K562 (cell line): ENCODE measurements around the gene RNF19B. TPM values are rescaled to one million over a fixed set of nuclear protein-coding genes. Genes with fewer than 3 reads are reported as not detected.

ENCODE experiments used
- ARID1B ChIP-seq: fragments of 450-650 bp; IDR thresholded peaks from 2 replicates; pipeline ENCODE4 v1.6.1; 2016; ENCODE audit warnings: antibody characterized with exemption, mild to moderate bottlenecking, inconsistent platforms
- CC2D1A ChIP-seq: fragments of 450-650 bp; IDR thresholded peaks from 2 replicates; pipeline ENCODE4 v1.6.1; 2017; ENCODE audit warnings: mild to moderate bottlenecking
- FOXP1 ChIP-seq: sonication (generic); formaldehyde crosslinking; IDR thresholded peaks from 2 replicates; pipeline ENCODE4 v1.8.0; 2022; ENCODE audit warnings: mild to moderate bottlenecking, missing genetic modification reagents
- MYNN ChIP-seq, 2 experiments: sonication (generic); formaldehyde crosslinking in 1 of 2; IDR thresholded peaks; 2 replicates each; pipeline versions ENCODE4 v1.5.0 to v1.6.1; 2016 to 2020; ENCODE audit warnings: antibody characterized with exemption in 1 of 2, missing genetic modification reagents in 1 of 2
- PHB ChIP-seq: fragments of 250-450 bp; sonication (Bioruptor Pico); IDR thresholded peaks from 2 replicates; pipeline ENCODE4 v1.5.0; 2021
- PURB ChIP-seq: sonication (generic); formaldehyde crosslinking; IDR thresholded peaks from 2 replicates; pipeline ENCODE4 v1.9.0; 2021; ENCODE audit warnings: low read depth, mild to moderate bottlenecking, missing genetic modification reagents
- TEAD2 ChIP-seq: fragments of 450-650 bp; IDR thresholded peaks from 2 replicates; pipeline ENCODE4 v1.6.1; 2016; ENCODE audit warnings: missing genetic modification characterization, control low read depth, missing compliant biosample characterization
- ZBTB8A ChIP-seq: fragments of 450-650 bp; IDR thresholded peaks from 2 replicates; pipeline ENCODE4 v1.6.1; 2018; ENCODE audit warnings: mild to moderate bottlenecking, moderate library complexity; ENCODE audit not compliant: partially characterized antibody
- ZNF175 ChIP-seq: fragments of 200-800 bp; sonication (Bioruptor generic); IDR thresholded peaks from 2 replicates; pipeline ENCODE4 v1.6.1; 2016; ENCODE audit warnings: low read depth, mild to moderate bottlenecking, missing genetic modification characterization, missing compliant biosample characterization
- ZNF584 ChIP-seq: fragments of 200-800 bp; sonication (Bioruptor generic); IDR thresholded peaks from 2 replicates; pipeline ENCODE4 v1.6.1; 2016; ENCODE audit warnings: low read depth, mild to moderate bottlenecking, missing genetic modification characterization, missing compliant biosample characterization
- ZNF695 ChIP-seq: fragments of 450-650 bp; formaldehyde crosslinking; IDR thresholded peaks from 2 replicates; pipeline ENCODE4 v1.4.0; 2020; ENCODE audit warnings: mild to moderate bottlenecking, moderate library complexity
- polyA plus RNA-seq, 8 experiments: library from polyadenylated mRNA; depleted of rRNA in 4 of 8; stranded (reverse) in 5 of 8; unstranded in 3 of 8; fragments of >200 nt; fragmentation: Nextera tagmentation in 2 of 8; fragmentation: Illumina TruSeq in 1 of 8; extraction: Ambion mirVana in 2 of 8; extraction: Trizol in 1 of 8; gene quantifications; 2 replicates each; pipeline versions ENCODE4 v1.2.1 to v1.2.3, GENCODE V29; 2011 to 2014; ENCODE audit warnings: inconsistent platforms in 1 of 8, missing spikeins in 1 of 8
- total RNA-seq, 7 experiments: library from RNA; depleted of rRNA in 6 of 7; stranded (reverse); fragments of >200 nt in 6 of 7; fragmentation: Illumina TruSeq in 2 of 7; extraction: Trizol in 2 of 7; gene quantifications; 2 replicates each; pipeline versions ENCODE4 v1.2.1 to v1.2.3, GENCODE V29; 2011 to 2021; ENCODE audit warnings: low replicate concordance in 1 of 7
- TF ChIP-seq, protein P1 (sequence below): fragments of 200-400 bp; formaldehyde crosslinking; IDR thresholded peaks from 2 replicates; pipeline ENCODE4 v1.6.1; 2017; ENCODE audit warnings: mild to moderate bottlenecking, low read depth, low read length, moderate library complexity
- TF ChIP-seq, protein P2 (sequence below), 2 experiments: fragments of 150-350 bp in 1 of 2; IDR thresholded peaks; 2 replicates each; pipeline ENCODE4 v1.6.1; 2012 to 2016; ENCODE audit warnings: low read depth in 2 of 2, low read length in 2 of 2, mild to moderate bottlenecking in 1 of 2, moderate library complexity in 1 of 2
- TF ChIP-seq, protein P3 (sequence below): conservative IDR thresholded peaks from 2 replicates; pipeline ENCODE4 v1.6.1; 2011; ENCODE audit warnings: low read depth, mild to moderate bottlenecking, low read length; ENCODE audit not compliant: control insufficient read depth
- TF ChIP-seq, protein P4 (sequence below), 2 experiments: IDR thresholded peaks; 2 replicates each; pipeline ENCODE4 v1.6.1; 2012; ENCODE audit warnings: improper control_type of control experiment in 2 of 2, low read depth in 2 of 2, low read length in 2 of 2, borderline replicate concordance in 1 of 2

The RNF19B gene
- total and polyA plus RNA-seq, 9 of the 15 experiments (the other 6 are each of a cell fraction or from before 2014, with no cell fraction given), result 2.6 to 14.9 (median 10.1) TPM

DNA sequence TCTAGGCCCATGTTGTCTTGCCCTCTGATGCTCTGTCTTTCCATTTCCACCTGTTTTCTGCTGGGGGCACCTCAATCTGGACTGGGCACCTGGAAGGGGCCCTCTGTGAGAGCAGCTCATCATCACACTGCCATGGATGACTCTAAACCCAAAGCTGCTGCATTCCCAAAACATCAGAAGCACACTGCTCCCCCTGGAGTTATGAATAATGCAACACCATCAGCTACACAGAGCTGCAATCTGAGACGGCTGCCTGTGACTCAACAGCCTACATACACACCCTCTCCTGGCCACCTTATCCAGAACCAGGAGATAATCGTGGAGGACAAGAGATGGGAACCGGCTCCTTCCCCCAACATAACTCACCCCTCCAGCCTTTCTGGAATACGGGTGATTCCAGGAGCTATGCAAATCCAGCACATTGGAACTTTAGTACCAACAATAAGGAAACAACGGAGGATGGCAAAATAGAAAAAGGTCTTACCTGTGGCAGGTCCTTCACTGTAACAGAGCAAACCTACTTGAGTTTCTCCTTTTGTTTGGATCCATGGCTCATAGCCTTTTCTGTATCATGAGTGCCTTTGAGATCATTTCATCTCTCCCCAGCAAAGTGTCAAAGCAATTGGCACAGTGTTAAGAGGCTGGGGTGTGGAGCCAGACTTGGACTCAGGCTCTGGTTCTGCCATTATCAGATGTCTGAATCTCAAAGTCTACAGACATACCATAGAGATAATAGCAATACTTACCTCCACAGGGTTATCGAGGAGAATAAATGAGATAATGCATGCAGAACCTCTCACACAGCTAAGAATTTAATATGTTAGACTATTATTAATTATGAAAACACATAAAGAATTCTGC, 42.8 kb upstream of the RNF19B start (continued):
- TF ChIP-seq, protein P1, sequence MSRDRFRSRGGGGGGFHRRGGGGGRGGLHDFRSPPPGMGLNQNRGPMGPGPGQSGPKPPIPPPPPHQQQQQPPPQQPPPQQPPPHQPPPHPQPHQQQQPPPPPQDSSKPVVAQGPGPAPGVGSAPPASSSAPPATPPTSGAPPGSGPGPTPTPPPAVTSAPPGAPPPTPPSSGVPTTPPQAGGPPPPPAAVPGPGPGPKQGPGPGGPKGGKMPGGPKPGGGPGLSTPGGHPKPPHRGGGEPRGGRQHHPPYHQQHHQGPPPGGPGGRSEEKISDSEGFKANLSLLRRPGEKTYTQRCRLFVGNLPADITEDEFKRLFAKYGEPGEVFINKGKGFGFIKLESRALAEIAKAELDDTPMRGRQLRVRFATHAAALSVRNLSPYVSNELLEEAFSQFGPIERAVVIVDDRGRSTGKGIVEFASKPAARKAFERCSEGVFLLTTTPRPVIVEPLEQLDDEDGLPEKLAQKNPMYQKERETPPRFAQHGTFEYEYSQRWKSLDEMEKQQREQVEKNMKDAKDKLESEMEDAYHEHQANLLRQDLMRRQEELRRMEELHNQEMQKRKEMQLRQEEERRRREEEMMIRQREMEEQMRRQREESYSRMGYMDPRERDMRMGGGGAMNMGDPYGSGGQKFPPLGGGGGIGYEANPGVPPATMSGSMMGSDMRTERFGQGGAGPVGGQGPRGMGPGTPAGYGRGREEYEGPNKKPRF, result no peak
- no peak for TF ChIP-seq PURB (CRISPR knock-in tag)
- TF ChIP-seq ZBTB8A, result no peak
- TF ChIP-seq TEAD2, result no peak
- TF ChIP-seq, protein P2, sequence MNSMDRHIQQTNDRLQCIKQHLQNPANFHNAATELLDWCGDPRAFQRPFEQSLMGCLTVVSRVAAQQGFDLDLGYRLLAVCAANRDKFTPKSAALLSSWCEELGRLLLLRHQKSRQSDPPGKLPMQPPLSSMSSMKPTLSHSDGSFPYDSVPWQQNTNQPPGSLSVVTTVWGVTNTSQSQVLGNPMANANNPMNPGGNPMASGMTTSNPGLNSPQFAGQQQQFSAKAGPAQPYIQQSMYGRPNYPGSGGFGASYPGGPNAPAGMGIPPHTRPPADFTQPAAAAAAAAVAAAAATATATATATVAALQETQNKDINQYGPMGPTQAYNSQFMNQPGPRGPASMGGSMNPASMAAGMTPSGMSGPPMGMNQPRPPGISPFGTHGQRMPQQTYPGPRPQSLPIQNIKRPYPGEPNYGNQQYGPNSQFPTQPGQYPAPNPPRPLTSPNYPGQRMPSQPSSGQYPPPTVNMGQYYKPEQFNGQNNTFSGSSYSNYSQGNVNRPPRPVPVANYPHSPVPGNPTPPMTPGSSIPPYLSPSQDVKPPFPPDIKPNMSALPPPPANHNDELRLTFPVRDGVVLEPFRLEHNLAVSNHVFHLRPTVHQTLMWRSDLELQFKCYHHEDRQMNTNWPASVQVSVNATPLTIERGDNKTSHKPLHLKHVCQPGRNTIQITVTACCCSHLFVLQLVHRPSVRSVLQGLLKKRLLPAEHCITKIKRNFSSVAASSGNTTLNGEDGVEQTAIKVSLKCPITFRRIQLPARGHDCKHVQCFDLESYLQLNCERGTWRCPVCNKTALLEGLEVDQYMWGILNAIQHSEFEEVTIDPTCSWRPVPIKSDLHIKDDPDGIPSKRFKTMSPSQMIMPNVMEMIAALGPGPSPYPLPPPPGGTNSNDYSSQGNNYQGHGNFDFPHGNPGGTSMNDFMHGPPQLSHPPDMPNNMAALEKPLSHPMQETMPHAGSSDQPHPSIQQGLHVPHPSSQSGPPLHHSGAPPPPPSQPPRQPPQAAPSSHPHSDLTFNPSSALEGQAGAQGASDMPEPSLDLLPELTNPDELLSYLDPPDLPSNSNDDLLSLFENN (IDR thresholded peaks at IDR 0.05; ENCODE audit: low read depth in 2 of 2, low read length in 2 of 2), result no peak
- TF ChIP-seq ZNF584 (CRISPR knock-in tag), result no peak
- no peak for TF ChIP-seq PHB
- TF ChIP-seq, protein P3, sequence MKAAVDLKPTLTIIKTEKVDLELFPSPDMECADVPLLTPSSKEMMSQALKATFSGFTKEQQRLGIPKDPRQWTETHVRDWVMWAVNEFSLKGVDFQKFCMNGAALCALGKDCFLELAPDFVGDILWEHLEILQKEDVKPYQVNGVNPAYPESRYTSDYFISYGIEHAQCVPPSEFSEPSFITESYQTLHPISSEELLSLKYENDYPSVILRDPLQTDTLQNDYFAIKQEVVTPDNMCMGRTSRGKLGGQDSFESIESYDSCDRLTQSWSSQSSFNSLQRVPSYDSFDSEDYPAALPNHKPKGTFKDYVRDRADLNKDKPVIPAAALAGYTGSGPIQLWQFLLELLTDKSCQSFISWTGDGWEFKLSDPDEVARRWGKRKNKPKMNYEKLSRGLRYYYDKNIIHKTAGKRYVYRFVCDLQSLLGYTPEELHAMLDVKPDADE, result no peak
- TF ChIP-seq FOXP1 (CRISPR knock-in tag), result no peak
- TF ChIP-seq, protein P4, sequence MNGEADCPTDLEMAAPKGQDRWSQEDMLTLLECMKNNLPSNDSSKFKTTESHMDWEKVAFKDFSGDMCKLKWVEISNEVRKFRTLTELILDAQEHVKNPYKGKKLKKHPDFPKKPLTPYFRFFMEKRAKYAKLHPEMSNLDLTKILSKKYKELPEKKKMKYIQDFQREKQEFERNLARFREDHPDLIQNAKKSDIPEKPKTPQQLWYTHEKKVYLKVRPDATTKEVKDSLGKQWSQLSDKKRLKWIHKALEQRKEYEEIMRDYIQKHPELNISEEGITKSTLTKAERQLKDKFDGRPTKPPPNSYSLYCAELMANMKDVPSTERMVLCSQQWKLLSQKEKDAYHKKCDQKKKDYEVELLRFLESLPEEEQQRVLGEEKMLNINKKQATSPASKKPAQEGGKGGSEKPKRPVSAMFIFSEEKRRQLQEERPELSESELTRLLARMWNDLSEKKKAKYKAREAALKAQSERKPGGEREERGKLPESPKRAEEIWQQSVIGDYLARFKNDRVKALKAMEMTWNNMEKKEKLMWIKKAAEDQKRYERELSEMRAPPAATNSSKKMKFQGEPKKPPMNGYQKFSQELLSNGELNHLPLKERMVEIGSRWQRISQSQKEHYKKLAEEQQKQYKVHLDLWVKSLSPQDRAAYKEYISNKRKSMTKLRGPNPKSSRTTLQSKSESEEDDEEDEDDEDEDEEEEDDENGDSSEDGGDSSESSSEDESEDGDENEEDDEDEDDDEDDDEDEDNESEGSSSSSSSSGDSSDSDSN (IDR thresholded peaks at IDR 0.05; ENCODE audit: borderline replicate concordance in 1 of 2, low read depth in 2 of 2, low read length in 2 of 2), result no peak
- TF ChIP-seq ZNF695 (CRISPR knock-in tag), result no peak
- no peak for TF ChIP-seq ZNF175
- 0 out of 2 replicates have a peak, but pooled peaks have one; percentile 29 for TF ChIP-seq ARID1B
- TF ChIP-seq CC2D1A, result no peak
- no peak for TF ChIP-seq MYNN (IDR thresholded peaks at IDR 0.05)
- no peak for TF ChIP-seq MYNN (CRISPR knock-in tag; IDR thresholded peaks at IDR 0.05)
